M059J (cell line): Measurements from ENCODE around the gene WDR77. TPM values are rescaled to one million over a fixed set of nuclear protein-coding genes. Genes with fewer than 3 reads are reported as not detected.

Source experiments
- total RNA-seq: library from RNA; depleted of rRNA; stranded (reverse); fragments of >200 nt; shearing (Covaris generic); gene quantifications from 2 replicates; pipeline ENCODE4 v1.2.3, GENCODE V29; 2014; rRNA removed

Gene WDR77
- total RNA-seq, 1 experiment from 2014 or later, result 52.9 TPM

Other genes starting within 250 kb of the WDR77 start
- 4.3 and 10.2 TPM in 2 replicates for gene DENND2D, start 248.6 kb downstream of the WDR77 start, total RNA-seq
- gene CHI3L2, start 221.5 kb downstream of the WDR77 start, total RNA-seq, result 0.15 and 0.37 TPM in 2 replicates
- gene CHIA, start 158.4 kb downstream of the WDR77 start, total RNA-seq, result not detected in 2 replicates
- gene OVGP1, start 21.5 kb downstream of the WDR77 start, total RNA-seq, result 0.15 and 0.37 TPM in 2 replicates
- 486 and 582 TPM in 2 replicates for gene ATP5PB, start 208 bp upstream of the WDR77 start, total RNA-seq
- 0.05 TPM in 1 of 2 replicates, not detected in the other for gene C1orf162, start 24.7 kb upstream of the WDR77 start, total RNA-seq
- not detected in 2 replicates for gene ADORA3, start 54.4 kb upstream of the WDR77 start, total RNA-seq
- not detected in 2 replicates for gene TMIGD3, start 54.4 kb upstream of the WDR77 start, total RNA-seq
- gene RAP1A, start 170.5 kb upstream of the WDR77 start, total RNA-seq, result 40.5 and 68.7 TPM in 2 replicates